Activated T-cell treated with anti-CD3 and anti-CD28 coated beads, Interleukin-2, amount 50 U/mL, for 4 hours (primary cell): ENCODE measurements around the gene IQGAP1. TPM values are rescaled to one million over a fixed set of nuclear protein-coding genes. Genes with fewer than 3 reads are reported as not detected.
A peak's percentile ranks its signal among the peaks of the same experiment; 100 is the strongest.
"Not testable (repeated sequence)": the region's sequence is repeated elsewhere in the genome, so short reads cannot be mapped to it uniquely, and the experiment has no call there.

ENCODE experiments used
- ATAC-seq, 2 donors: fragments of 200-7000 bp; cut with Tn5 transposase; one replicate each; pipeline ENCODE4 v1.10.0; 2021
- DNase-seq: peaks from one replicate; pipeline ENCODE4 v3.0.0-alpha.2; 2020
- H3K27me3 Mint-ChIP-seq: one replicate; pipeline ENCODE4 v1.8.0; 2021; ENCODE audit warnings: low read depth, mixed read lengths
- H3K36me3 Mint-ChIP-seq: one replicate; pipeline ENCODE4 v1.8.0; 2022; ENCODE audit warnings: mixed read lengths; ENCODE audit not compliant: insufficient read depth
- H3K4me1 Mint-ChIP-seq: one replicate; pipeline ENCODE4 v1.8.0; 2021; ENCODE audit warnings: low read depth, mixed read lengths
- H3K4me3 Mint-ChIP-seq: one replicate; pipeline ENCODE4 v1.8.0; 2021; ENCODE audit warnings: mild to moderate bottlenecking, moderate library complexity, mixed read lengths
- H3K9me3 Mint-ChIP-seq: one replicate; pipeline ENCODE4 v1.8.0; 2021; ENCODE audit warnings: mixed read lengths
- total RNA-seq, 3 donors: library from RNA; stranded (reverse); gene quantifications; one replicate each; pipeline ENCODE4 v1.2.1, GENCODE V29; 2021

The IQGAP1 gene
- total RNA-seq, 3 donors from 2014 or later: 83.1 to 96.0 (median 91.4) TPM

DNA sequence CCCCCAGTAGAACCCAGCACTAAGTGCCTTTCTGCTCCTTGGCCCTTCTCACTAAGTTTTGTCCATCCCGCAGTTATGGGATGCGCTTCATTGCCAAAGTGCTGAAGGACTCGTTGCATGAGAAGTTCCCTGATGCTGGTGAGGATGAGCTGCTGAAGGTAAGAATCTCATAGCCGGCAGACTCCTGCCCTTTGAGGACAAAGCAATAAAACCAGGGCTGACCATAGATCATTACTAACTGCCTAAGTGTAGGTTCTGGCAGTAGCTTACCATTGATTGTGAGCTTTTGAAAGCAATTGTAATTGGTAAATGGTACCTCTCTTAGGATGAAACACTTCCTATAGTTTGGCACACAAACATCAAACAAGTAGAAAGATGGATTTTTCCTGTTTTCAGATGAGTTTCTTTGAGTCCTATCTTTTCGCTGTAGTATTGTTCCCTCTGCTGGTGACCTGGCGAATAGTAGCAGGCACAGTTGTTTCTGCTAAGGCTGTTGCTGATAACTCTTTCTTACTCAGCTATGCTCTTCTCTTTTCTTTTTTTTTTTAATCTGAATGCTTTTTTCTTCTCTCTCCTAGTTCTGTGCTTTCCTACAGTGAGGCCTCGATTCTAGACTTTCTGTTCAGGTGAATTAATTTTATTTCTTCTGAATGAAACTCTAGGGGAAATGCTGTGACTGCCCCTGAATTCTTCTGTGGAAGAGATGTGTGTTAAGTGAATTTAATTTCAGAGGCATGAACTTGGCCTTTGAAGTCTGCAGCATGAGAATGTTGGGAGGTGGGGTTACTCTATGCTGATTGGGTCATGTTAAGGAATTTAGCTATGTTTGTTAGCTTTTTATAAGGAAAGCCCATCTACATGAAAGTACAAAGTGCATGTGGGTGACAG lies 94.3 kb downstream of the IQGAP1 start:
- Mint-ChIP-seq H3K4me1 (peaks cover 36% of the 10 kb centered on the region), H3K36me3 (peaks cover 53% of the 10 kb centered on the region)
- ATAC-seq: no peak

DNA sequence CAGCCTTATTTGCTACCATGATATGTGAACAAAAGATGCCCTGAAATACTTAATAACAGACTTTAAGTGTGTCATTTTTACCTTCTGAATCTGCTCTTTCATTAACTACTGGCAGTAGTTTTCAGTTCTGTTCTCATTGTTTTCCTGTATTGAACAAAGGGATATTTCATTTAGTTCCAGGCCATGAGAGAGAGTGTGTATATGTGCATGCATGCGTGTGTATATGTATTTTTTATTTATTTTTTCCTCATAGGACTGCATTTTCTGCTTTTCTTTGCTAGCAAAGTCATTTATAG lies 94.9 kb downstream of the IQGAP1 start:
- H3K27me3 Mint-ChIP-seq: no peaks in the 10 kb centered on the region
- ATAC-seq (no peak), DNase-seq (no peak)
- peaks cover 54% of the 10 kb centered on the region for H3K36me3 Mint-ChIP-seq
- H3K9me3 Mint-ChIP-seq: no peaks in the 10 kb centered on the region
- H3K4me3 Mint-ChIP-seq: no peak overlapping the region
- H3K4me1 Mint-ChIP-seq: peaks cover 34% of the 10 kb centered on the region

More for the DNA sequence above, 94.3 kb downstream of the IQGAP1 start:
- peak; percentile 40 for DNase-seq
- H3K27me3 Mint-ChIP-seq: no peaks in the 10 kb centered on the region
- no peaks in the 10 kb centered on the region for H3K9me3 Mint-ChIP-seq
- no peak overlapping the region for H3K4me3 Mint-ChIP-seq

DNA sequence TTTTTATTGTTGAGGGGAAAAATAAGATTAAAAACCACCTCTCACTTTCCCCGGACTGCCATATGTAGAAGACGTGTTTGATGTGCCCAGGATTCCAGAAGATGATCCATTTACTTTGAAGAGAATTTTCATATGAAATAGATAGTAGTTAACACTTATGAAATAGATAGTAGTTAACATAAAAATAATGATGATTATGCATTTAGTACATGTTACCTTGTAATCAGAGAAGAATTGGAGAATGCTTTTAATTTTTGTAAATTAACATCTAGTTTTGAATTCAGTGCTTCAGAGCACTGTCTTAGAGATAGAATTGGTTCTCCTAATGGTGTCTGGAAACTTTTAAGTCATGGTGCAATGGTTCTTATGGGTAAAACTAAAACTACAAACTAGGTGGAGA lies 95.6 kb downstream of the IQGAP1 start:
- Mint-ChIP-seq H3K9me3 (no peaks in the 10 kb centered on the region), H3K4me1 (peaks cover 29% of the 10 kb centered on the region), H3K27me3 (no peaks in the 10 kb centered on the region), H3K36me3 (peaks cover 52% of the 10 kb centered on the region), H3K4me3 (no peak overlapping the region)
- ATAC-seq (no peak), DNase-seq (no peak)

DNA sequence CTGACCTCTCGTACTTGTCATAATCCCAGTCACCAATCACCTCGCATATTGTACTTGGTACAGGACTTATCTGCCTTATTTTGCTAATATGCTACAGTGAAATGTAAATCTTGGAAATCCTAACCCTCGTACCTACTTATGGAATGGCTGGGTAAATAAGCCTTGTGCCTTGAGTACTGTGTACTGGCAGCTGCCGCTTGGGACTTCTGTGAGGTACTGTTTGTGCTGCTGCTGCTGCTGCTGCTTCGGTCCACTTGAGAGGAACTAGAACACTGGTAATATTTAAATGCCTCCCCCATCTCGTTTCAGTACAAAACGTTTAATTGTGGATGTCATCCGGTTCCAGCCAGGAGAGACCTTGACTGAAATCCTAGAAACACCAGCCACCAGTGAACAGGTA lies 99.1 kb downstream of the IQGAP1 start:
- ATAC-seq: no peak
- no peaks in the 10 kb centered on the region for H3K27me3 Mint-ChIP-seq
- no peak for DNase-seq
- no peaks in the 10 kb centered on the region for H3K9me3 Mint-ChIP-seq
- peaks cover 72% of the 10 kb centered on the region for H3K36me3 Mint-ChIP-seq
- no peak overlapping the region for H3K4me3 Mint-ChIP-seq
- H3K4me1 Mint-ChIP-seq: no peaks in the 10 kb centered on the region

DNA sequence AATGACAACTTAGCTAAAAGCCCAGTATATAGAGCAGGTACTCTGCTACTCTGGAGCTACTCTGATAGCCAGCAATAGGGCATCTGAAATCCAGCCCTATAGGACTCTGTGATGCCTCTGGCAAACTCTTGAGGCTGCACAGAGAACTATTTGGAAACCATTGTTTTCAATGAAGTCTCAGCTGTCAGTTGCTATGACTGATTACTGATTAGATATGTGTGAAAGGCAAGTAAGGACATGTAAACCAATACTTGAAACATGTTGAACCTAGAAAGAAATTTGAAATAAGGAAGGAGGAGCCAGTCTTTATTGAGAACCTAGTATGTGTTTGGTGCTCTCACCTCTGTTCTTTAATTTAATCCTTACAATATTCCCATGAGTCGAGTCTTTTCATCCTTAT lies 101.5 kb downstream of the IQGAP1 start:
- Mint-ChIP-seq H3K9me3 (no peaks in the 10 kb centered on the region), H3K36me3 (peaks cover 71% of the 10 kb centered on the region), H3K27me3 (no peaks in the 10 kb centered on the region), H3K4me1 (peaks cover 11% of the 10 kb centered on the region), H3K4me3 (no peak overlapping the region)
- ATAC-seq: no peak
- DNase-seq: no peak

DNA sequence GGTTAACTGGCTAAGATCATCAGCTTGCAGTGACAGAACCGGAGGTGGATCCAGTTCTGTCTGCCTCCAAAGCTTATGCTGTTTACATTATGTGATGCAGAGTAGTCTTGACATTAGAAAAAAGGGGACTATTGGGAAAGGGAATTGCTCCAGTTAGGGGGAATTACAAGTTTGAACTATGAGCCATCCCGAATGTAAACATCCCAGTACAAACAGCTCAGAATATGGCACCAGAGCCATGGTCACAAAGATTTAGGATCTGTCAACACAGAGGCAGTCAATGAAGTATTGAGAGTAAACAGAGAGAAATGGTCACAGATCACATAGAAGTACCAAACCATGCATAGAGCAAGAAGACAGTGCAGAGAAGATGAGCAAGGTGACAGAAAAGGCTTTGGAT lies 101.9 kb downstream of the IQGAP1 start:
- peaks cover 70% of the 10 kb centered on the region for H3K36me3 Mint-ChIP-seq
- DNase-seq (no peak), ATAC-seq (no peak)
- no peak overlapping the region for H3K4me3 Mint-ChIP-seq
- no peaks in the 10 kb centered on the region for H3K27me3 Mint-ChIP-seq
- H3K4me1 Mint-ChIP-seq: peaks cover 11% of the 10 kb centered on the region
- H3K9me3 Mint-ChIP-seq: no peaks in the 10 kb centered on the region

DNA sequence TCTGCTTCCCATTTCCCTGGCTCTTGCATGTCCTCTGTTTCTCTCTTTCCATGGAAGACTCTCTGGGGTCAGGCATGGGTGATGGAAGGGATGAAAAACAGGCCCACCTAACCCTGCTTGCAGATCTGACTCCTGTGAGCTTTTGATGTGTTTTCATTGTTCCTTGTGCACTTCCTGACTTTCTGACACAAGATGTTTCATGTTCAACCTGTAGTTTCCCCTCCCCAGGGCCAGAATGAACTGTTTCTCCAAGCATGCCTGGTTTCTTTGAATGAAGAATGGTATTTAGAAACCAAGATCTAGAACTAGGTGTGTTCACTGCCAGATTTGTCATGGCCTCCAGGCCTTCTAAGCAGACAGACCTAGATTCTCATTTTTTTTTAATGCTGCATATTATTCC lies 105.6 kb downstream of the IQGAP1 start:
- no peak for ATAC-seq
- Mint-ChIP-seq H3K9me3 (no peaks in the 10 kb centered on the region), H3K4me3 (no peak overlapping the region), H3K4me1 (peaks cover 11% of the 10 kb centered on the region), H3K36me3 (peaks cover 62% of the 10 kb centered on the region), H3K27me3 (no peaks in the 10 kb centered on the region)
- DNase-seq: no peak

DNA sequence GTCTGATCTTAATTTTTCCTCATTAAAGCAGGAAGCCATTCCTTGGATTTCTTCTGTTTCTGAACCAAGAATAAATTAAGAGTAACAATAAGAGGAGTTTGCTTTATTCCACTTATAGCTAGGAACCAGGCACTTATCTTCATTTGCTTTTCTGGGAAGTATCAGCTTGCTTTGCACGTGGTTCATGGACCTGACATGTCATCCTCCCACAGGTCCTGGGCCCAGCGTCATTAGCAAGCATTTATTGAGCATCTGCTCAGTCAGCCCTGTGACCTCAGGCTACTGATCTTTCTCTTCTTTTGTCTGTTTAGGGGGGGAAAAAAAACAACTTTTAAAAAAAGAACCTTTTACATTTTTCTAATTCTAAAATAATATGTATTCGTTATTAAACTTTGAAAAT lies 107.0 kb downstream of the IQGAP1 start:
- Mint-ChIP-seq H3K36me3 (peaks cover 62% of the 10 kb centered on the region), H3K4me1 (peaks cover 11% of the 10 kb centered on the region), H3K9me3 (no peaks in the 10 kb centered on the region), H3K4me3 (no peak overlapping the region), H3K27me3 (no peaks in the 10 kb centered on the region)
- ATAC-seq: no peak
- DNase-seq: no peak

DNA sequence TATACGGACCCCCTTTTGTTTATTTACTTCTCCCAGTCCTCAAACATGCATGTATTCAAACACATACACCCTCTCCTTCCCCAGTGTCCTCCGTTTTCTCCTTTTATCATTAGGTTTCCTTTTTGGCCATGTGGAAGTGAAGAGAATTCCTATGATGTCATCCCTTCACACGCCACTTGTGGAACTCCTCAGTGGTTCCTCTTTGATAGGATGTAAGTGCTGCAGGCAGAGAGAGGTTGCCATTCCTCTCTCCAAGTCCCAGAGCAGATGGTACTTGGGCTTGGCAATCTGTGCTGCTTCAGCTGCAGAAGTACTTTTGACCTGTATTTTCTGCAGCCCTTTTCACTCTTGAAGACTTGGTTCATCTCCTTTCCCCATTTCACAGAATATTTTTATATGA lies 108.7 kb downstream of the IQGAP1 start:
- no peak for DNase-seq
- Mint-ChIP-seq H3K36me3 (peaks cover 55% of the 10 kb centered on the region), H3K4me3 (no peak overlapping the region), H3K9me3 (no peaks in the 10 kb centered on the region), H3K27me3 (no peaks in the 10 kb centered on the region), H3K4me1 (peaks cover 11% of the 10 kb centered on the region)
- ATAC-seq: no peak

DNA sequence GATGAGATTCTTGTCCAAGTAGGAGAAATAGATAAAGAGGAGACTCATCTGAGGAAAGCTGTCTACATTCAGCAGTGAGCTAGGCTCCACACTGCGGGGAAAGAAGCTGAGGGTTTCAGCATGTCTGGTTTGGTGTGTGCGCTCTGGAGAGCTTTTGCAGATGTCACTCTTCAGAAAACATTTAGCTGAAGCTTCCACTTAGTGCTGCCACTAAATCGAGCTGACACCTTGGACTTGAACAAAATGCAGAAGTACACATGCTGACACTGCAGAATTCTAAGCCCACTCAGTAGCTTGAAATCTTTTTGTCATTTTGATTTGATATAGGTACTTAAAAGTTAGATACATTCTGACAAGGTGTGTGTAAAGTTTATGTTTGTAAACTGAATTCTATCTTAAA lies 109.3 kb downstream of the IQGAP1 start:
- H3K36me3 Mint-ChIP-seq: peaks cover 53% of the 10 kb centered on the region
- ATAC-seq (no peak), DNase-seq (no peak)
- H3K27me3 Mint-ChIP-seq: no peaks in the 10 kb centered on the region
- H3K9me3 Mint-ChIP-seq: no peaks in the 10 kb centered on the region
- no peak overlapping the region for H3K4me3 Mint-ChIP-seq
- peaks cover 11% of the 10 kb centered on the region for H3K4me1 Mint-ChIP-seq

DNA sequence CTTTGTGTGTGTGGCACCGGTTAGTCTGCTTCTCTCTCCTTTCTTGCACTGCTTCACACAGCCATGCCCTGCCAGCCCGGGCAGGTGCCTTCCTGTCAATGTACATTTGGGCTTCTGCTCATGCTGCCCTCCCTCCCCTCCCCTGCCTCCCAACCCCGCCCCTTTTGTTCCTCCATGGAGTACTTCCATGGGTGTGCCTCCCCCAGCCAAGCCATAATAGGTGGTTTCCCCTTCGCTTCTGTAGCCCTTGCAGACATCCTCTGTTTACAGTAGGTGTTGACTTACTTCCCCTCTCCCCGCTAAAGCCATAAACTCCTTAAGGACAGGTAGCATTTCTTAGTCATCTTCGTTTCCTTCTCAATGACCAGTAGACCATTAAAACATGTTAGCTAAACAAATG lies 109.9 kb downstream of the IQGAP1 start:
- Mint-ChIP-seq H3K36me3 (peaks cover 48% of the 10 kb centered on the region), H3K4me1 (peaks cover 11% of the 10 kb centered on the region), H3K4me3 (no peak overlapping the region), H3K27me3 (no peaks in the 10 kb centered on the region), H3K9me3 (no peaks in the 10 kb centered on the region)
- ATAC-seq (no peak), DNase-seq (no peak)

DNA sequence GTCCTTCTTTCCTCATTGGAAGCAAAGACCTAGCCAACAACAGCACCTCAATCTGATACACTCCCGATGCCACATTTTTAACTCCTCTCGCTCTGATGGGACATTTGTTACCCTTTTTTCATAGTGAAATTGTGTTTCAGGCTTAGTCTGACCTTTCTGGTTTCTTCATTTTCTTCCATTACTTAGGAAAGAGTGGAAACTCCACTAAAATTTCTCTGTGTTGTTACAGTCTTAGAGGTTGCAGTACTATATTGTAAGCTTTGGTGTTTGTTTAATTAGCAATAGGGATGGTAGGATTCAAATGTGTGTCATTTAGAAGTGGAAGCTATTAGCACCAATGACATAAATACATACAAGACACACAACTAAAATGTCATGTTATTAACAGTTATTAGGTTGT lies 112.1 kb downstream of the IQGAP1 start:
- DNase-seq (no peak), ATAC-seq (no peak)
- Mint-ChIP-seq H3K4me1 (no peaks in the 10 kb centered on the region), H3K27me3 (no peaks in the 10 kb centered on the region), H3K36me3 (peaks cover 32% of the 10 kb centered on the region), H3K4me3 (no peak overlapping the region), H3K9me3 (no peaks in the 10 kb centered on the region)

DNA sequence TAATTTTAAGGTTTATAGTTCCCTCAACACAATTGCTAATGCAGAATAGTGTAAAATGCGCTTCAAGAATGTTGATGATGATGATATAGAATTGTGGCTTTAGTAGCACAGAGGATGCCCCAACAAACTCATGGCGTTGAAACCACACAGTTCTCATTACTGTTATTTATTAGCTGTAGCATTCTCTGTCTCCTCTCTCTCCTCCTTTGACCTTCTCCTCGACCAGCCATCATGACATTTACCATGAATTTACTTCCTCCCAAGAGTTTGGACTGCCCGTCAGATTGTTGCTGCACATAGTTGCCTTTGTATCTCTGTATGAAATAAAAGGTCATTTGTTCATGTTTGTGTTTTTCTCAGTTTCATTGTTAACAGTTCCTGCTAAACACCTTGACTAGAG lies 113.9 kb downstream of the IQGAP1 start:
- no peak overlapping the region for H3K4me3 Mint-ChIP-seq
- peaks cover 24% of the 10 kb centered on the region for H3K36me3 Mint-ChIP-seq
- H3K9me3 Mint-ChIP-seq: no peaks in the 10 kb centered on the region
- DNase-seq (no peak), ATAC-seq (no peak)
- no peaks in the 10 kb centered on the region for H3K4me1 Mint-ChIP-seq
- H3K27me3 Mint-ChIP-seq: no peaks in the 10 kb centered on the region

DNA sequence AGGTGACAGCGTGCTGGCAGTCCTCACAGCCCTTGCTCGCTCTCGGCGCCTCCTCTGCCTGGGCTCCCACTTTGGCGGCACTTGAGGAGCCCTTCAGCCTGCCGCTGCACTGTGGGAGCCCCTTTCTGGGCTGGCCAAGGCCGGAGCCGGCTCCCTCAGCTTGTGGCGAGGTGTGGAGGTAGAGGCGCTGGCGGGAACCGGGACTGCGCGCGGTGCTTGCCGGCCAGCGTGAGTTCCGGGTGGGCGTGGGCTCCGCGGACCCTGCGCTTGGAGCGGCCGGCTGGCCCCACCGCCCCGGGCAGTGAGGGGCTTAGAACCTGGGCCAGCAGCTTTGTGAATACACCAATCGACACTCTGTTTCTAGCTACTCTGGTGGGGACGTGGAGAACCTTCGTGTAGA lies 122.7 kb downstream of the IQGAP1 start:
- not testable (repeated sequence) for H3K27me3 Mint-ChIP-seq, H3K9me3 Mint-ChIP-seq, H3K4me1 Mint-ChIP-seq, DNase-seq, H3K4me3 Mint-ChIP-seq, H3K36me3 Mint-ChIP-seq, ATAC-seq

DNA sequence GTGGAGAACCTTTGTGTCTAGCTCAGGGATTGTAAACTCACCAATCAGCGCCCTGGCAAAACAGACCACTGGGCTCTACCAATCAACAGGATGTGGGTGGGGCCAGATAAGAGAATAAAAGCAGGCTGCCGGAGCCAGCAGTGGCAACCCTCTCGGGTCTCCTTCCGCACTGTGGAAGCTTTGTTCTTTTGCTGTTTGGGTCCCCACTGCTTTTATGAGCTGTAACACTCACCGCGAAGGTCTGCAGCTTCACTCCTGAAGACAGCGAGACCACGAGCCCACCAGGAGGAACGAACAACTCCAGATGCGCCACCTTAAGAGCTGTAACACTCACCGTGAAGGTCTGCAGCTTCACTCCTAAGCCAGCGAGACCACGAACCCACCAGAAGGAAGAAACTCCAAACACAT lies 123.2 kb downstream of the IQGAP1 start:
- not testable (repeated sequence) for ATAC-seq, DNase-seq, H3K4me1 Mint-ChIP-seq, H3K9me3 Mint-ChIP-seq, H3K36me3 Mint-ChIP-seq, H3K27me3 Mint-ChIP-seq
- H3K4me3 Mint-ChIP-seq: peak overlapping the region; percentile 55
